Activated CD8-positive, alpha-beta T cell treated with anti-CD3 and anti-CD28 coated beads, Interleukin-2, amount 10 ng/mL, durations not matched to agents 7 days and 5 days (primary cell): ENCODE measurements around the gene ABCC2. TPM values are rescaled to one million over a fixed set of nuclear protein-coding genes. Genes with fewer than 3 reads are reported as not detected.

ENCODE experiments used
- ATAC-seq: fragments of 150-1000 bp; cut with Tn5 transposase; one replicate; pipeline ENCODE4 v1.10.0; 2021; ENCODE audit warnings: moderate library complexity
- CTCF ChIA-PET: fragments of 350-600 bp; sonication (Branson Sonifier 250); formaldehyde crosslinking; loops from one replicate; lab custom pipeline; 2021; ENCODE audit warnings: antibody characterized with exemption; lab: Charles Lee
- POLR2A ChIA-PET: fragments of 350-600 bp; sonication (Branson Sonifier 250); formaldehyde crosslinking; loops from one replicate; lab custom pipeline; 2021; ENCODE audit warnings: antibody characterized with exemption; lab: Charles Lee
- DNase-seq: peaks from one replicate; pipeline ENCODE4 v3.0.0-alpha.2; 2020
- H3K27ac Mint-ChIP-seq: one replicate; pipeline ENCODE4 v1.8.0; 2021; ENCODE audit warnings: mild to moderate bottlenecking, mixed read lengths
- H3K27me3 Mint-ChIP-seq: one replicate; pipeline ENCODE4 v1.8.0; 2021; ENCODE audit warnings: low read depth, mixed read lengths
- H3K36me3 Mint-ChIP-seq: one replicate; pipeline ENCODE4 v1.8.0; 2021; ENCODE audit warnings: low read depth, mixed read lengths
- H3K4me1 Mint-ChIP-seq: one replicate; pipeline ENCODE4 v1.8.0; 2021; ENCODE audit warnings: low read depth, mixed read lengths
- H3K4me3 Mint-ChIP-seq: one replicate; pipeline ENCODE4 v1.8.0; 2021; ENCODE audit warnings: mild to moderate bottlenecking, mixed read lengths
- H3K9me3 Mint-ChIP-seq: one replicate; pipeline ENCODE4 v1.8.0; 2022; ENCODE audit warnings: mixed read lengths; ENCODE audit not compliant: insufficient read depth
- total RNA-seq, 2 experiments: library from RNA; stranded (reverse); gene quantifications; one replicate each; pipeline ENCODE4 v1.2.3, GENCODE V29; 2021

The ABCC2 gene
- total RNA-seq, 2 experiments from 2014 or later: 0.76 to 0.97 TPM

- ChIA-PET CTCF (no interaction called here), POLR2A (no interaction called here)
- Mint-ChIP-seq H3K4me1 (peaks cover 11% of the 10 kb centered on the region), H3K4me3 (no peak overlapping the region), H3K27me3 (no peaks in the 10 kb centered on the region), H3K36me3 (no peaks in the 10 kb centered on the region), H3K9me3 (no peaks in the 10 kb centered on the region), H3K27ac (no peak overlapping the region)
- DNase-seq (no peak), ATAC-seq (no peak)
These were observed 4.3 kb upstream of the ABCC2 start for GRCh38 chr10:99777918-99778714.

DNA sequence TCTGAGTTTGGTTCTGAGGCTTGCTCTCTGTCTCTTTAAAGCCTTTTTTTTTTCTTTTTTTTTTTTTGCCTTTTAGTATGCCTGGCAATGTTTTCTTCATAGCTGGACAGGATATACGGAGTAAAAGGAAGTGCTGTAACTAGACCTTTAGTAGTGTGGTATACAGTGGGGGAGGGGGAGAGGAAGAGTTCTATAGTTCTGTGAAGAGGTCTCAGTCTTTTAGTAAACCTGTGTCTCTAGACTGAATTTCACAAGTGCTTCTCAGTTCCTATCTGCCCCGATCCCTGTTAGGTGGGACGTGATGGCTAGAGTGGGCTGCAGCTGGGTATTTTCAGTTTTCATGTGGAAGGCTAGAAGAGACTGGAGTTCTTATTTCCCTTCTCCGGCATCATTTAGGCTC lies 3.1 kb upstream of the ABCC2 start:
- peaks cover 11% of the 10 kb centered on the region for H3K4me1 Mint-ChIP-seq
- ChIA-PET POLR2A (no interaction called here), CTCF (no interaction called here)
- H3K27me3 Mint-ChIP-seq: no peaks in the 10 kb centered on the region
- H3K27ac Mint-ChIP-seq: no peak overlapping the region
- ATAC-seq (no peak), DNase-seq (peak; percentile 22)
- no peaks in the 10 kb centered on the region for H3K9me3 Mint-ChIP-seq
- H3K4me3 Mint-ChIP-seq: no peak overlapping the region
- no peaks in the 10 kb centered on the region for H3K36me3 Mint-ChIP-seq

GRCh38 chr10:99781734-99782429 lies 558 bp upstream of the ABCC2 start:
- POLR2A ChIA-PET: no interaction called here
- Mint-ChIP-seq H3K27ac (no peak overlapping the region), H3K9me3 (no peaks in the 10 kb centered on the region), H3K4me3 (no peak overlapping the region), H3K4me1 (peaks cover 14% of the 10 kb centered on the region), H3K36me3 (no peaks in the 10 kb centered on the region), H3K27me3 (no peaks in the 10 kb centered on the region)
- no peak for DNase-seq
- no peak for ATAC-seq
- CTCF ChIA-PET: no interaction called here

- Mint-ChIP-seq H3K4me1 (peaks cover 7% of the 10 kb centered on the region), H3K27ac (no peak overlapping the region), H3K4me3 (no peak overlapping the region), H3K27me3 (no peaks in the 10 kb centered on the region), H3K9me3 (no peaks in the 10 kb centered on the region), H3K36me3 (no peaks in the 10 kb centered on the region)
- ChIA-PET POLR2A (no interaction called here), CTCF (no interaction called here)
- DNase-seq: no peak
- no peak for ATAC-seq
These were observed 1.7 kb downstream of the ABCC2 start for GRCh38 chr10:99784016-99784726.

GRCh38 chr10:99784727-99785441 lies 2.4 kb downstream of the ABCC2 start:
- no peaks in the 10 kb centered on the region for H3K9me3 Mint-ChIP-seq
- no peaks in the 10 kb centered on the region for H3K27me3 Mint-ChIP-seq
- no peak for ATAC-seq
- no peak overlapping the region for H3K4me3 Mint-ChIP-seq
- DNase-seq: no peak
- H3K4me1 Mint-ChIP-seq: peaks cover 2% of the 10 kb centered on the region
- H3K27ac Mint-ChIP-seq: no peak overlapping the region
- ChIA-PET POLR2A (no interaction called here), CTCF (no interaction called here)
- no peaks in the 10 kb centered on the region for H3K36me3 Mint-ChIP-seq

- no peaks in the 10 kb centered on the region for H3K36me3 Mint-ChIP-seq
- CTCF ChIA-PET: no interaction called here
These were observed 3.2 kb downstream of the ABCC2 start for GRCh38 chr10:99785646-99786045.

GRCh38 chr10:99787311-99787710 lies 4.9 kb downstream of the ABCC2 start:
- Mint-ChIP-seq H3K27me3 (no peaks in the 10 kb centered on the region), H3K27ac (no peak overlapping the region), H3K9me3 (no peaks in the 10 kb centered on the region), H3K36me3 (no peaks in the 10 kb centered on the region), H3K4me3 (no peak overlapping the region), H3K4me1 (peaks cover 2% of the 10 kb centered on the region)
- DNase-seq (no peak), ATAC-seq (no peak)
- ChIA-PET POLR2A (no interaction called here), CTCF (interaction anchor here (2.0 kb wide), 1 partner anchor 58 kb away, joined by 6 read pairs; no protein-coding TSS in a partner anchor)

More at GRCh38 chr10:99785646-99786045, 3.2 kb downstream of the ABCC2 start:
- H3K27ac Mint-ChIP-seq: no peak overlapping the region
- POLR2A ChIA-PET: no interaction called here
- H3K4me3 Mint-ChIP-seq: no peak overlapping the region
- H3K4me1 Mint-ChIP-seq: peaks cover 2% of the 10 kb centered on the region
- ATAC-seq (no peak), DNase-seq (no peak)
- no peaks in the 10 kb centered on the region for H3K27me3 Mint-ChIP-seq
- H3K9me3 Mint-ChIP-seq: no peaks in the 10 kb centered on the region

DNA sequence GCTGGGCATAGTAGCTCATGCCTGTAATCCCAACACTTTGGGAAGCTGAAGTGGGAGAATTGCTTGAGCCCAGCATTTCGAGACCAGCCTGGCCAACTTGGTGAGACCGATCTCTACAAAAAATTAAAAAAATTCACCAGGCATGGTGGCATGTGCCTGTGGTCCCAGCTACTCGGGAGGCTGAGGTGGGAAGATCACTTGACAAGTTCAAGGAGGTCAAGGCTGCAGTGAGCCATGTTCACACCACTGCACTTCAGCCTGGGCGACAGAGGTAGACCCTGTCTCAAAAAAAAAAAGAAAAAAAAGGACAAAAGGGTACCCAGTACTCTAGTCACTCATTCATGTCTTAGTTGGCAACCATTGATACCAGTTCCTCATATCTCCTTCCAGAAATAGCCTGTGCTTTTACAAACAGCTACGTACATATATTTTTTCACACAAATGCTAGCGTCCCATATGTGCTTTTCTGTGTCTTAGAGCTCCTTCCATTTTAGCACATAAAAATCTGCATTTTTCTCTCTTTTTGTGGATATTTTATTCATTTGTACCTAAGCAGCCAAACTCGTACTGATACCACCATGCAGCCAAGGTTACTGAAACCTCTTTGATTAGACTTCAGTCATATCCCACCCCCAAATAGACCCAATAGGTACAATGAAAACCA lies 5.5 kb downstream of the ABCC2 start:
- no peaks in the 10 kb centered on the region for H3K9me3 Mint-ChIP-seq
- no peak for ATAC-seq
- H3K36me3 Mint-ChIP-seq: no peaks in the 10 kb centered on the region
- ChIA-PET CTCF (interaction anchor here (2.0 kb wide), 1 partner anchor 58 kb away, joined by 6 read pairs; no protein-coding TSS in a partner anchor), POLR2A (no interaction called here)
- no peak overlapping the region for H3K27ac Mint-ChIP-seq
- no peak for DNase-seq
- peaks cover 2% of the 10 kb centered on the region for H3K4me1 Mint-ChIP-seq
- H3K4me3 Mint-ChIP-seq: no peak overlapping the region
- H3K27me3 Mint-ChIP-seq: no peaks in the 10 kb centered on the region

DNA sequence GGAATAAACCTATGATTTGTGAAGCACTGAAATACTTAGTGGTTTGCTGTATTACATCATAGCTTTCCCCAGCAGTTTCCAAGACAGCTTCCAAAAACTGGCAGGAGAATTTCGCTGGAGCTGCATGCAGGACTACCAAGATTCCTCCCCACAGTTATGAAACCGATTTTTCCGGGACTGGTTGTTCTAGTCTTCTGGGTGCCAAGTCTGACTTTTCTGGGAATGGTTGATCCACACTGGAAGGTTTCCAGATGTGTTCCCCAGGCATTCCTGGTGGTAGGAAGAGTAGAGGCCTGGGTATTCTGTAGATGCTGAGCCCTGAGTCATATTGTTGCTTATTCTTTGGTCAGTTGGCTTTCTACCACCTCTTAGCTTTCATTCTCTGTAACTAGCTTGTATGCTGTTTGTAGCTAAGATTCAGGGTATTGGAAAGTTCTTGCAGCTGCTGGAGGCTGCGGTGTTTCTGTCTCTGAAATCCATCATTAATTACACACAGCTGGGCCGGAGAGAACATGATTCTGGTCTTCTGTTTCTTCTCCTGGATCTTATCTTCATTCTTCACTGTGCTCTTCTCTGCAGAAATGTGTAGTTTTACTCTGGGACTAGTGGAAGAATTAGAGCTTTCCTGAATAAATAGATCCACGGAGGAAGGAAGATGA lies 6.3 kb downstream of the ABCC2 start:
- DNase-seq: no peak

DNA sequence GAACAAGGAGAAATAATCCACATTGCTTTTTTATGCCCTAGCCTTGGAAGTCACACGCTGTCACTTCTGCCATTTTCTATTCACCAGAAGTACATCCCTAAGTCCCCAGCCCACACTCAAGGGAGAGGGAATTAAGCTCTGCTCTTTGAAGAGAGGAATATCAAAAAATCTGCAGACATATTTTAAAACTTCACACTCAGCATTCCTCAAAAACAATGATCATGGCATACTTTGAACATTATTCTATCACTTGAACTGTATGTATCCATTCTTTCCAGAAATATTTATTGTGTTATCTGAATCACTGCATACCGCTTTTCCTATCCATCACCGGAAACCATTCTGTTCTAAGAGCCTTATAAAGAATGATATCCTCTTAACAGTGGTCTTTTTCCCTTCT lies 9.4 kb downstream of the ABCC2 start:
- Mint-ChIP-seq H3K27me3 (no peaks in the 10 kb centered on the region), H3K4me3 (no peak overlapping the region), H3K27ac (no peak overlapping the region), H3K9me3 (no peaks in the 10 kb centered on the region), H3K36me3 (no peaks in the 10 kb centered on the region), H3K4me1 (no peaks in the 10 kb centered on the region)
- ChIA-PET CTCF (interaction anchor here (1.1 kb wide), 1 partner anchor 15 kb away, joined by 4 read pairs; no protein-coding TSS in a partner anchor), POLR2A (no interaction called here)
- no peak for ATAC-seq
- DNase-seq: no peak

More for the DNA sequence above, 6.3 kb downstream of the ABCC2 start:
- ATAC-seq: no peak
- Mint-ChIP-seq H3K27ac (no peak overlapping the region), H3K4me3 (no peak overlapping the region), H3K27me3 (no peaks in the 10 kb centered on the region), H3K4me1 (peaks cover 2% of the 10 kb centered on the region), H3K9me3 (no peaks in the 10 kb centered on the region), H3K36me3 (no peaks in the 10 kb centered on the region)
- POLR2A ChIA-PET: no interaction called here
- CTCF ChIA-PET: interaction anchor here (2.0 kb wide), 1 partner anchor 57 kb away, joined by 6 read pairs; no protein-coding TSS in a partner anchor
